Hematopoietic multipotent progenitor cell treated with erythropoietin and hydrocortisone succinate and interleukin-3 and kit ligand, for 15 days (in vitro differentiated cells): ENCODE data around the gene PI3.

Source experiments
- DNase-seq: peaks from one replicate; pipeline ENCODE4 v3.0.0-alpha.2; 2015; ENCODE audit warnings: low spot score

The PI3 gene

DNA sequence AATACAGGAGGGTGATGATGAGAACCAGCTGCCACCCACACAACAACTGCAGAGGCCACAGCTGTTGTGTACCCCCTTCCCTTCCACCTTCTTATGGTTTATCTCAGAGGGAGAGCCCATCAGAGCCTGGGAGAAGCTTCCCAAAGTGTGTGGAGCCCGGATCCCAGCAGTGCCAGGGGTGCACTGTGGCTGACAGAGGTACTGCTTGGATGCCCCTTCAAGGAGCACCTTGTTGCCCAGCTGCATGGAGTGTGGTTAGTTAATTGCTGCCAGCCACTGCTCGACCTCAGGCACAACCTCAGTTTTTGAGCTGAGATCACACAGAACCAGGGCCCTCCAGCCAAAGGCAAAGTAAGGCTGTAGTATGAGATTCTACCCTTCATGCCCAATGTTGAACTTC is 13.0 kb downstream of the PI3 start:
- DNase-seq, result no peak

DNA sequence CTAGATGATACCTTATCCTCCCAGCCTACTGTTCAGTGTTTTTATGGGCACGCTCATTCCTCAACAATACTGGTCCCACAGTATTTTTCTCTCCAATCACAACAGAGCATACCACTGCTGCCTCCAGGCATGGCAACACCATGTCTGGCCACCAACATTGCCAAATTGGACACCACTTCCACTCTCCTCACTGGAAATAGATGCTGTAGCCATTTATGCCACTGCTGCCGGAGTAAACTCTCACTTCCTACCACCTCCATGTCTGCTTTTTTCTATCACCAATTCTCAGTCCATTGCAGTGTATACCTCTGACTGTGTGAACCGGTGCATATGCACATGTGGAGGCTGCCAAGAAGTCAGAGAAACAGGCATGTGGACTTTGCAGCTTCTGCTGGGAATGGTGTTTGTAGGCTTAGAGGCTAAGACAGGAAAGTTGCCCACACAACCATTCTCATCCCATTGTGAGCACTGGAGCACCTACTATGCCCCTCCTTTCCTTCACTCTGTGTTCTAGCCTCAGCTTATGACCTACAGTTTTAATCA is 14.4 kb downstream of the PI3 start:
- no peak for DNase-seq

DNA sequence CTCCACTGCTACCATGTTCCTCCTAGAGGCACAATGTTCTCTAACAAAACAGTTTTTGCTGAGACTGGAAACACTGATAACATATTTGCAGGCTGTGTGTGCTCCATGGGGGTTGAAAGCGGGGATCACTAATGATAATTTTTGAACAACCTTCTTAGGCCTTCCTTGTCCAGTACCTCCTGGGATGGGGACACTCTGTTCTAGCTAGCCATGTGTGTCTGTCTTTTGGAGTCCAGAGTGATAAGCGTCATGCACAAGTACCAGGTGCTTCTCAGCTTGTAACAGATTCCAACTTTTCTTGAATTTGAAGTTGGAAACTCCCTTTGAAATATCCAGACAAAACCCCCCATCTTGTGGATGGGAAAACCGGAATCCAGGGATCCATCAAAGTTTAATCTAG is 15.2 kb downstream of the PI3 start:
- no peak for DNase-seq

DNA sequence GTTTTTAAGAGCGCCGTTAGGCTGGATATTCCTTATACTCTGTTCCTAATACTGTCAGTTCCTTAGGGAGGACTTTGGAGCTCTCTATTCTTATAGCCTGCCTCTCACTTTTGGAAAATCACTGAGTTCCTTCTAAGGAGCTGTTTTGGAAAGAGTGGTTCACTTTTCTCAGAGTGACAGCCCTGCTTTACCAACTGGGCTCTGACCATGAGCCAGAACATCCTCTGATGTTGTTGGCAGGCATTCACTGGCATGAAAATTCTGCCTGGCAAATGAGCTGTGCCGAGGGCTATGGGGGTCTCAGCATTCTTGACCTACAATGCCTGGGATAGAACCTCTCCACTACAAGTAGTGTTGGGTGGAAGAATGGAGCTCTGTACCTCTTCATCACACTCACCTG is 17.2 kb downstream of the PI3 start:
- DNase-seq, result no peak

DNA sequence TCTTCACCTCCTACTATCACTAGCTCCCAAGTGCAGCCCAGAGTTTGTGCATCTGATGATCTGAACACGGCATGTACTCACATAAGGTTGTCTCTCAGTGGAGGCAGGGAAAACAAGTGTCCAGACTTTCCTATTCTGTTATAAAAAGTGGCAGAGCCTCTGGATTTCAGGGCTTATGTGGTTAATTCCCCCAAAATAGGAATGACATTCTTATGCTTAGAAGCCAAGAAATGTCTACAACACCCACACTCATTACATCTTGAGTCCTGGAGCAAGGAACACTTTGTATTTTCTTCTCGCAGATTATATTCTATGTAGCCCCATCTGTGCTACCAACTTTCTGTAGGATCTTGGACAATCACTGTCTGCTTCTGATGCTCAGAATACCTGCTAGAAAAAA is 18.6 kb downstream of the PI3 start:
- no peak for DNase-seq

DNA sequence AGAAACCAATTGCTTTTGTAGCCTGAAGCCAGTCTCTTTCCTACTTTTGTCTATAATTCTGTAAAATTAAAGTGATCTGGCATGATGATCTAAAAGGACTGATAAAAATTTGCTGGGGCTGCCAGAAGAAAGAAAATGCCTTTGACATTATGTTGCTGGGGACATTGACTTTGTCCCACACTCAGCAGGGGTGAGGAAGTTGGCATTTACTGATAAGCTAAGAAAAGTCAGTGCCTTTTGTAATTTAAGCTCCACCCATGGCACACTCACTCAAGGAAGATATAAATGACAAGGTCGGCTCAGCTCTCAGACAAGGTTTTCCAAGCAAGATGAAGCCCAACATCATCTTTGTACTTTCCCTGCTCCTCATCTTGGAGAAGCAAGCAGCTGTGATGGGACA is 32.0 kb downstream of the PI3 start, which contains the start of gene SEMG1:
SEMG1 (plus strand) TSS at position 309 of the 400 bp plus-strand sequence; CDS start at position 330, 21 bp downstream.
- DNase-seq, result no peak

DNA sequence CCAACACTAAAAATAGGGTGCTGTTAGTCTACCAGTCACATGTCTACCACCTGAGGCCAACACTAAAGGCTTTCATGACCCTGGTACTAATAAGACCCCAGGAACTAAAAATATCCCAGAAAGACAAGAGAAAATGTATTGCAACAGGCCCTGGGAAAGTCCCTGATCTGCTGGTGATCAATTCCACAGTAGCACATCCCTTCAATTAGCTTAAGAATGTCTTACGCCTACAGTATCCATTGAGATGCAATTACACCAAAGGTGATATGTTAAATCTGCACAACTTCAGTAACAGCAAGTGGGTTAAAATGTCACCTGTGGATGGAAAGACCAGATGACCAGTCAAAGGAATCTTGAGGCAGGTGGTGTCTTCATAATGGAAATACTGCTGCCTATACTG is 35.2 kb downstream of the PI3 start:
- no peak for DNase-seq

DNA sequence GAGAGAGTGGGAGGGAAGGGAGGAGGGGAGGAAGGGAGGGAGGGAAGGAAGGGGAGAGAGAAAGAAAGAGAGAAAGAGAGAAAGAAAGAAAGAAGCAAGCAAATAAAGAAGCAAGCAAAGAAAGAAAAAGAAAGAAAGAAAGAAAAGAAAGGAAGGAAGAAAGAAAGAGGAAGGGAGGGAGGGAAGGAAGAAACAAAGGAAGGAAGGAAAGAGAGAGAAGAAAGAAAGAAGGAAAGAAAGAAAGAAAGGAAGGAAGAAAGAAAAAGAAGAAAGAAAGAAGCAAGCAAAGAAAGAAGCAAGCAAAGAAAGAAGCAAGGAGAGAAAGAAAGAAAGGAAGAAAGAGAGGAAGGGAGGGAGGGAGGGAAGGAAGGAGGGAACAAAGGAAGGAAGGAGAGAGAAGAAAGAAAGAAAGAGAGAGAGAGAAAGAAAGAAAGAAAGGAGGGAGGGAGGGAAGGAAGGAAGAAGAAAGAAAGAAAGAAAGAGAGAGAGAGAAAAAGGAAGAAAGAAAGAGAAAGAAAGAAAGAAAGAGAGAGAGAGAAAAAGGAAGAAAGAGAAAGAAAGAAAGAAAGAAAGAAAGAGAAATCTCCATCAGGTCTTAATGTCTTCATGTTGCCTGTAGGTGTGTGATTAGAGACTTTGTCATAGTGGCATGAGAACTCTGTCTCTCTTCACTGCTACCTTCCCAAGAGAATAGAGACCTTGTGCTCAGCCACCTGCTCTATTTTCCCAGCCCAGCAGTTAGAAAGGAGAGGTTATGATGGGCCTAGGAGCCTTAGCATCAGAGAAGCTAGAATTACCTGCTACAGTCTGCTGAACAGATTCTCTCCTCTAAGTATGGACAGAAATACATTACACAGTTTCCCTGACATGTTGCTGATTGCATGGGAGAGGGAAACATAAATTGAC is 37.1 kb downstream of the PI3 start:
- DNase-seq, result no peak

DNA sequence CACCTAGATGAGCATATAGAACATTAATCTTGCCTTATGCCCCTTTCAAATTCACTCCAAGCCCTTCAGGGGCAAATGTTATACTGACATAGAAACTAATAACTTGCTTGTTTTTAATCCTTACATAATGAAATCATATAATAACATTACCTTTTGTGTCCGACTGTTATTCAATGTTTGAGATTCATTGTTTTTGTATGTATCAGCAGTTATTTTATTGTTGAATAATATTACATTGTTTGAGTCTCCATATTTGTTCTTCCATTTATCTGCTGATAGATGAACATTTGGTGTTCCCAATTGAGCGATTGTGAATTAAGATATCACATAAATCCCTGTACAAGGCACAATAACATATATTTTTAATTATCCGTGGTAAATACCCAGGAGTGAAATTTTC is 38.1 kb downstream of the PI3 start:
- no peak for DNase-seq

DNA sequence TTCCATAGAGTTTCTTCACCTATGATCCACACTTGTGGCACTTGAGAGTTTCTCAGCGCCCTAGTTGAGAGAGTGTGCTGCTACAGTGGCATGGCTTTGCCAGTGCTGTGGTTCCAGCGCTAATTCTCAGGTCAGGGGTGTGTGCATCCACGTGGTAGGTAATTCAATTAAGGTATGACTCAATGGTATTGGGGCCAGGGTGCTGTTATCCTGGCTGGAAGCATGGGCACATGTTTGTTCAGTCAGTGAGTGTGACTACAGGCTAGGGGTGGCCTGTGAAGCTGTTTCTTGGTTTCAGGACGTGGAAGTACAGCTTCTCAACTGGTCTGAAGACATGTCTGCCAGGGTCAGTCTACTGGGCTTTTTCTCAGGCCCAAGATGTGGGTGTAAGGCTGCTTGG is 43.4 kb downstream of the PI3 start:
- no peak for DNase-seq

DNA sequence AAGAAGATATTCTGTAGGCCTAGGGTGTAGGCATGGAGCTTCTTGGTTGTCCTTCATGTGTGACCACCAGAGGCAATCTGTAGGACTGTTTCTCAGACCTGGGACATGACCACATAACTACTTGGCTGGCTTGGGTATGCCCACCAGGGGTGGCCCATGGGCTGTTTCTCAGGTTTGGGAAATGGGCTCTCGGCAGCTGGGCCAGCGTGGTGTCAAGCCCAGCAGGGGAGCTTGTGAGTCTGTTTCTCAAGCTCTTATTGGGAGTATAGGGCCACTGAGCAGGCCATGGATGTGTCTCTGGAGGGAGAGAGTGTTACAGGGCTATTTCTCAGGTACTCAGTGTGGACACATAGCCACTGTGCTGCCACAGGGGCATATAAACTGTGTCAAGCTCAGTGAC is 43.9 kb downstream of the PI3 start:
- no peak for DNase-seq

DNA sequence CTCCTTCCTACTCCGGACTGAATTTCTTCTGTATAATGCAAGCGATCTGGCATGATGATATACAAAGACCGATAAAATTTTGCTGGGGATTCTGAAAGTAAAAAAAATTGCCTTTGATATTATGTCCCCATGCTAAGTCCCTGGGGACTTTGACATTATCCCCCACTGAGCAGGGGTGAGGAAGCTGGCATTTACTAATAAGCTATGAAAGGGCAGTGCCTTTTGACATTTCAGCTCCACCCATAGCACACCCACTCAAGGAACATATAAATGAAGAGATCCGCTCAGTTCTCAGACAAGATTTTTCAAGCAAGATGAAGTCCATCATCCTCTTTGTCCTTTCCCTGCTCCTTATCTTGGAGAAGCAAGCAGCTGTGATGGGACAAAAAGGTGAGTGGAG is 46.4 kb downstream of the PI3 start, which contains the start of gene SEMG2:
SEMG2 (plus strand) TSS at position 298 of the 400 bp plus-strand sequence; CDS start at position 315, 17 bp downstream.
- DNase-seq, result no peak

DNA sequence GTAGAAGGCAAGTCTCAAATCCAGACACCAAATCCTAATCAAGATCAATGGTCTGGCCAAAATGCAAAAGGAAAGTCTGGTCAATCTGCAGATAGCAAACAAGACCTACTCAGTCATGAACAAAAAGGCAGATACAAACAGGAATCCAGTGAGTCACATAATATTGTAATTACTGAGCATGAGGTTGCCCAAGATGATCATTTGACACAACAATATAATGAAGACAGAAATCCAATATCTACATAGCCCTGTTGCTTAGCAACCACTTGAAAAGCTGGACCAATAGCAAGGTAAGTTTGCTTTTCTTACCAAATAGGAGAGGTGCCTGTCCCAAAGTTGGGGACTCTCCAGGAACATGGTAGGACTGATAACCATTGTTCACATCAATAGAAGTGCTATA is 48.4 kb downstream of the PI3 start:
- no peak for DNase-seq
